ENCODE data around the gene GYPC. TPM values are rescaled to one million over a fixed set of nuclear protein-coding genes. Genes with fewer than 3 reads are reported as not detected.

GYPC gene
- polyA plus RNA-seq, 3 donors = 60.5 to 65.5 (median 61.7) TPM

DNA sequence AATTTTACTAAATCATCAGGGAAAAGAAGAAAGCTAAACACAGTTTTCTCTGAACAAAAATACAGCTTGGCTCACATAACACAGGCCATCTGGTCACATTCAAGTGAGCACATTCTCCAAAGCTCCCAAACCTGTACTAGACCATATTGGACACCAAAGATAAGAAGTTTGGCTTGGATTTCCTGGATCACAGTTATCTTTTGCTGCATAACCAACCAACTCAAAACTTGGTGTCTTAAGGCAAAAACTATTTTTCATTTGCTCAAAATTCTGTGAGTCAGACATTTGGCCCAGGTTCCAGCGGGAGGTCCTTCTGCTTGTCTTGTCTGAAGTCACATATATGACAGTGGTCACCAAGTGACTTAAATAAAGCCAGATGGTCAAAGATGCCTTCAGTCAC, 83.2 kb downstream of the GYPC start:
- no peak for DNase-seq (ENCODE audit: extremely low read depth in 1 of 11, low read depth in 9 of 11, low spot score in 4 of 11)

DNA sequence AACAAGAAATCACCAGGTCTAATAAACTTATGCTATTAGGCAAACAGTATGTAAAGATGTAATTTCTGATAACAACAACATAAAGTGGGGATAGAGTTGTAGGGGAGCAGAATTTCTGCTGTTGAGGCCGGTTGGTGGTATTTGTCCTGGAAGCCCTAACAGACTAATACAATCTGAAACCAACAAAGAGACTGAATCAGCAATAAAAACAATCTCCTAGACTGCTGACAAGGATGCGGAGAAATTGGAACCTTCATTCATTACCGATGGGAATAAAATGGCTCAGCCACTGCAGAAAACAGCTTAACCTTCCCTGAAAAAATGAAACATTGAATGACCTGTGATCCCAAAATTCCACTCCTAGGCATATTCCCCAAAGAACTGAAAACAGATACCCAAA, 88.7 kb downstream of the GYPC start:
- no peak for DNase-seq (ENCODE audit: extremely low read depth in 1 of 11, low read depth in 9 of 11, low spot score in 4 of 11)

Other genes with a start within 250 kb of the GYPC start
- gene TEX51, start 242.7 kb downstream of the GYPC start, polyA plus RNA-seq (ENCODE audit: insufficient read length in 3 of 3) = not detected